DND-41 (cell line): ENCODE measurements around the gene KCNK3.

ENCODE experiments used
- ATAC-seq: fragments of 200-7000 bp; cut with Tn5 transposase; 3 replicates; pipeline ENCODE4 v1.9.1; 2021; ENCODE audit warnings: low read depth; ENCODE audit not compliant: insufficient read depth
- DNase-seq: peaks from one replicate; pipeline ENCODE4 v3.0.0-alpha.2; 2020
- H2AFZ ChIP-seq: 2 replicates; pipeline ENCODE4 v1.6.0; 2012; ENCODE audit warnings: low read depth, low read length
- H3K27ac ChIP-seq: 2 replicates; pipeline ENCODE4 v1.5.1; 2012; ENCODE audit warnings: low read length, inconsistent platforms
- H3K27me3 ChIP-seq: fragments of 200-600 bp; sonication (generic); 2 replicates; pipeline ENCODE4 v1.6.0; 2012; ENCODE audit warnings: low read length, mild to moderate bottlenecking, inconsistent platforms; ENCODE audit not compliant: insufficient read depth, poor library complexity
- H3K36me3 ChIP-seq: 2 replicates; pipeline ENCODE4 v1.5.1; 2012; ENCODE audit warnings: low read length, inconsistent platforms; ENCODE audit not compliant: insufficient read depth
- H3K4me1 ChIP-seq: 2 replicates; pipeline ENCODE4 v1.5.1; 2012; ENCODE audit warnings: mild to moderate bottlenecking, low read length; ENCODE audit not compliant: insufficient read depth
- H3K4me2 ChIP-seq: 2 replicates; pipeline ENCODE4 v1.6.0; 2012; ENCODE audit warnings: mild to moderate bottlenecking, moderate library complexity, low read length, inconsistent platforms; ENCODE audit not compliant: insufficient read depth
- H3K4me3 ChIP-seq, 2 experiments: fragments of 200-600 bp in 1 of 2; shearing (Covaris generic) in 1 of 2; 2 replicates each; pipeline ENCODE4 v1.5.1; 2012 to 2016; ENCODE audit warnings: inconsistent platforms in 2 of 2, low read length in 2 of 2, mild to moderate bottlenecking in 2 of 2, low read depth in 1 of 2, moderate library complexity in 1 of 2
- H3K79me2 ChIP-seq: 2 replicates; pipeline ENCODE4 v1.6.0; 2012; ENCODE audit warnings: low read length, inconsistent platforms; ENCODE audit not compliant: insufficient read depth
- H3K9ac ChIP-seq: 2 replicates; pipeline ENCODE4 v1.6.0; 2012; ENCODE audit warnings: low read depth, mild to moderate bottlenecking, inconsistent platforms, low read length, moderate library complexity
- H3K9me3 ChIP-seq: 2 replicates; pipeline ENCODE4 v1.5.1; 2012; ENCODE audit warnings: low read length, moderate library complexity, mild to moderate bottlenecking, inconsistent platforms; ENCODE audit not compliant: insufficient read depth, severe bottlenecking
- H4K20me1 ChIP-seq: 2 replicates; pipeline ENCODE4 v1.6.0; 2012; ENCODE audit warnings: low read length; ENCODE audit not compliant: insufficient read depth
- CTCF ChIP-seq: IDR thresholded peaks from 2 replicates; pipeline ENCODE4 v1.5.1; 2012; ENCODE audit warnings: borderline replicate concordance, low read length, moderate library complexity, mild to moderate bottlenecking; ENCODE audit not compliant: poor library complexity, severe bottlenecking; ENCODE audit errors: extremely low read depth
- EZH2 ChIP-seq: IDR thresholded peaks from 3 replicates; pipeline ENCODE4 v1.6.1; 2012; ENCODE audit warnings: borderline replicate concordance, low read depth, mild to moderate bottlenecking, moderate library complexity, low read length, inconsistent platforms; ENCODE audit not compliant: severe bottlenecking

KCNK3 gene

DNA sequence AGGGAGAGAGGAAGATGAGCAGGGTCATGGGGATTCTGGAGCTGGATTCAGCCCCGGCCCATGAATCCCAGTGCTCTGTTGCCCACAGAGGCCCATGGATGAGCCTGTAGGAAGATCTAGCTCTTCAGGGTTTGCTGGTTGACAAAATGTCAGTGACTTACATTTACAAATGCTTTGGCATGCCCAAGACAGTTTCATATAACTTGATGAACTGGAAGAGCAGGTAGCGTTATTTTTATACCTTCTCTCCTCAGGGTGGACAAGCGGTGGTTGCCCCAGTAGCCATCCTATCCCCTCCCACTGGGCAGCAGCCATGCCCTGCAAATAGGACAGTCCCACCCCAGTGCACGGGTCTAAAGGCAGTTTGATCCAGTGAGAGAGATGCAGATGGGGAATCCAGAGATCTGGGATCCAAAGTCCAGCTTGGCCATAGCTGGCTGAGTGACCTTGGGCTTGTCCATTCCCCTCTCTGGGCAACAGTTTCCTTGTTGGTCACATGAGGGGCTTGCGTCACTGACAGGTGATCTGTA lies 21.5 kb upstream of the KCNK3 start:
- no peak overlapping the region for H3K4me3 ChIP-seq
- H4K20me1 ChIP-seq, result no peaks in the 10 kb centered on the region
- DNase-seq (no peak), ATAC-seq (no peak)
- no peaks in the 10 kb centered on the region for H3K4me1 ChIP-seq
- H3K4me2 ChIP-seq, result no peak overlapping the region
- no peak overlapping the region for H3K27ac ChIP-seq
- no peak overlapping the region for H3K9ac ChIP-seq
- no peak overlapping the region for H2AFZ ChIP-seq
- peaks cover 15% of the 10 kb centered on the region for H3K27me3 ChIP-seq
- H3K36me3 ChIP-seq, result no peaks in the 10 kb centered on the region
- H3K79me2 ChIP-seq, result no peaks in the 10 kb centered on the region
- no peaks in the 10 kb centered on the region for H3K9me3 ChIP-seq
- TF ChIP-seq CTCF (no peak), EZH2 (no peak)

DNA sequence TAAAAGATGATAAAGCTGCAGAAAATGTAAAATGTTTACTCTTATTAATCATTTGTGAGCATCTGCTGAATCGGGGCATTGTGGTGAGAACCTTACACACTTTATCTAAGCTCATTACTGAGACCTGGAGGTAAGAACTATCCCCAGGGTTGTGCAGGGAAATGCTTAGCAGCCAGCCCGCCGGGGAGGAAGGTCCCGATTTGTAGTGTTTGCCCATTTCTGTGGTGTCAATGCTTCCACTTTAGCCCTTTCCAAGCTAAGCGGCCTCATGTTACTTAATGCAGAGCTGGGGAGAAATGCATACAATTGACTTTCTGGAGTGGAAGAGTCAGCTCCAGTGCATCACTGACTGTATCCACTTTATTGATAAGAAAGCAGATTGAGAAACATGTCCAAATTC lies 20.8 kb upstream of the KCNK3 start:
- Histone ChIP-seq H3K27ac (no peak overlapping the region), H3K4me2 (no peak overlapping the region)

DNA sequence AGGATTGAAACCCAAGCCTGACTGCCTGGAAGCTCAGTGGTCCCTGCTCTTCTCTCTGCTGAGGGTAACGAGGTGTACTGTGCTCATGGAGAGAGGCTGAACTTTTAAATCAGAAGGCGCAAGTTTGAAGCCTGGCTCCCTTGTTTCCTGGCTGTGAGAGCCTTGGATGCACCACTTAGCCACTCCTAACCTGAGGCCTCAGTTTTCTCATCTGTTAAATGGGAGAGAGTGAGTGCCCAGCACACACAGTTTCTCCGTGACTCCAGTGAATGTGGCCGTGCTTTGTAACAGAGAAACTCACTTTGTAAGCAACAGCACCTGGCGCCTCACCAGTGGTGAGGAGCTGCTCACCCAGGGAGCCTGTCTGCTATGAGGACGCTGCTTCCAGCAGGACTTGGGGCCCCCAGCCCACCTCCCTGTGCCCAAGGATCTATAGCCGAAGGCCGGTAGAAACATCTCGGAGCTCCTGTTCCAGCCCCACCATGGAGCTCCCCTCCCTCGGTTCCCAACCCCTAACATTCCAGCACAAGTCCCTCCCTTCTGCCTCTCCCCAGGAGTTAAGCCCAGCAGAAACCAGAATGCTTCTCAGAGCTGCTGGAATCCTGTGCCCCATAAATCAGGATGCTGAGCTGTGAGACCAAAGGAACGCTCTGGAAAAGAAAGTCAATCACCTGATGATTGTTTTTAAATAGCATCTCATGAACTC lies 20.3 kb upstream of the KCNK3 start:
- peaks cover 15% of the 10 kb centered on the region for H3K27me3 ChIP-seq
- no peak overlapping the region for H3K4me3 ChIP-seq
- no peak overlapping the region for H3K9ac ChIP-seq
- no peaks in the 10 kb centered on the region for H3K4me1 ChIP-seq
- H2AFZ ChIP-seq, result no peak overlapping the region
- H3K36me3 ChIP-seq, result no peaks in the 10 kb centered on the region
- no peak for ATAC-seq
- no peaks in the 10 kb centered on the region for H4K20me1 ChIP-seq
- H3K4me2 ChIP-seq, result no peak overlapping the region
- no peaks in the 10 kb centered on the region for H3K79me2 ChIP-seq
- no peak for DNase-seq
- no peak for TF ChIP-seq CTCF
- no peak for TF ChIP-seq EZH2
- H3K27ac ChIP-seq, result no peak overlapping the region
- H3K9me3 ChIP-seq, result no peaks in the 10 kb centered on the region

More for the DNA sequence above, 20.8 kb upstream of the KCNK3 start:
- Histone ChIP-seq H3K4me3 (no peak overlapping the region), H3K9me3 (no peaks in the 10 kb centered on the region), H3K79me2 (no peaks in the 10 kb centered on the region), H3K36me3 (no peaks in the 10 kb centered on the region), H3K9ac (no peak overlapping the region), H3K27me3 (peaks cover 15% of the 10 kb centered on the region), H4K20me1 (no peaks in the 10 kb centered on the region), H2AFZ (no peak overlapping the region), H3K4me1 (no peaks in the 10 kb centered on the region)
- no peak for DNase-seq
- TF ChIP-seq EZH2, result no peak
- no peak for TF ChIP-seq CTCF
- no peak for ATAC-seq
